Progenitor cell of endocrine pancreas (in vitro differentiated cells): ENCODE results near the gene SCN2A. TPM values are rescaled to one million over a fixed set of nuclear protein-coding genes. Genes with fewer than 3 reads are reported as not detected.
A peak's percentile ranks its signal among the peaks of the same experiment; 100 is the strongest.

Source experiments
- DNase-seq: peaks from one replicate; pipeline ENCODE4 v3.0.0; 2021; ENCODE audit warnings: low spot score; ENCODE audit not compliant: unreplicated experiment
- H3K27ac Mint-ChIP-seq: 2 replicates; pipeline ENCODE4 v1.8.0; 2021; ENCODE audit warnings: mild to moderate bottlenecking, moderate library complexity, mixed read lengths
- H3K27me3 Mint-ChIP-seq: 2 replicates; pipeline ENCODE4 v1.8.0; 2021; ENCODE audit warnings: mixed read lengths
- H3K36me3 Mint-ChIP-seq: 2 replicates; pipeline ENCODE4 v1.8.0; 2022; ENCODE audit warnings: mixed read lengths; ENCODE audit not compliant: insufficient read depth
- H3K4me1 Mint-ChIP-seq: 2 replicates; pipeline ENCODE4 v1.8.0; 2021; ENCODE audit warnings: low read depth, mixed read lengths
- H3K4me3 Mint-ChIP-seq: 2 replicates; pipeline ENCODE4 v1.8.0; 2021; ENCODE audit warnings: low read depth, mild to moderate bottlenecking, moderate library complexity, mixed read lengths
- H3K9me3 Mint-ChIP-seq: 2 replicates; pipeline ENCODE4 v1.8.0; 2021; ENCODE audit warnings: low read depth, mixed read lengths
- total RNA-seq: library from RNA; stranded (reverse); gene quantifications from 2 replicates; pipeline ENCODE4 v1.2.1, GENCODE V29; 2021
- TF ChIP-seq, protein P1 (sequence below): fragments of 200-600 bp; sonication (generic); IDR thresholded peaks from one replicate; pipeline ENCODE4 v1.5.0; 2021; ENCODE audit warnings: antibody characterized with exemption, mild to moderate bottlenecking; ENCODE audit not compliant: unreplicated experiment

The SCN2A gene
- total RNA-seq, 1 donor from 2014 or later = 0.86 TPM

DNA sequence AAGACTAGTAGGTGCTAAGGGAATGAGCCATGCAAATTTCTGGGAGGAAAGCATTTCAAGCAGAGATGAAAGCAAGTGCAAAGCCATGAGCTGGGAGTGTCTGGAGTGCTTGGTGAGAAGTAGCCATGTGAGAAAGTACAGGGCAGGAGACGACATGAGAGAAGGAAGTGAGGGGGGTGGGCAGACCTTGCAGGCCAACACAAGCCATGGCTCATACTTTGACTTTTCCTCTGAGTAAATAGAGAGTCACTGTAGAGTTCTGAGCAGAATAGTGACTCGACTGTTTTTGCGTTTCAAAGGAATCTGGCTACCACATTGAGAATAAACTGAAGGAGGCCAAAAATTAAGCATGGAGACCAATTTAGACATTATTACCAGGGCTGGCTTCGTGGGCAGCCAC, 42.2 kb downstream of the SCN2A start:
- DNase-seq = no peak
- no peak overlapping the region for H3K27ac Mint-ChIP-seq
- TF ChIP-seq, protein P1, sequence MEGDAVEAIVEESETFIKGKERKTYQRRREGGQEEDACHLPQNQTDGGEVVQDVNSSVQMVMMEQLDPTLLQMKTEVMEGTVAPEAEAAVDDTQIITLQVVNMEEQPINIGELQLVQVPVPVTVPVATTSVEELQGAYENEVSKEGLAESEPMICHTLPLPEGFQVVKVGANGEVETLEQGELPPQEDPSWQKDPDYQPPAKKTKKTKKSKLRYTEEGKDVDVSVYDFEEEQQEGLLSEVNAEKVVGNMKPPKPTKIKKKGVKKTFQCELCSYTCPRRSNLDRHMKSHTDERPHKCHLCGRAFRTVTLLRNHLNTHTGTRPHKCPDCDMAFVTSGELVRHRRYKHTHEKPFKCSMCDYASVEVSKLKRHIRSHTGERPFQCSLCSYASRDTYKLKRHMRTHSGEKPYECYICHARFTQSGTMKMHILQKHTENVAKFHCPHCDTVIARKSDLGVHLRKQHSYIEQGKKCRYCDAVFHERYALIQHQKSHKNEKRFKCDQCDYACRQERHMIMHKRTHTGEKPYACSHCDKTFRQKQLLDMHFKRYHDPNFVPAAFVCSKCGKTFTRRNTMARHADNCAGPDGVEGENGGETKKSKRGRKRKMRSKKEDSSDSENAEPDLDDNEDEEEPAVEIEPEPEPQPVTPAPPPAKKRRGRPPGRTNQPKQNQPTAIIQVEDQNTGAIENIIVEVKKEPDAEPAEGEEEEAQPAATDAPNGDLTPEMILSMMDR = no peak
- H3K4me1 Mint-ChIP-seq = peaks cover 6% of the 10 kb centered on the region
- H3K9me3 Mint-ChIP-seq = no peaks in the 10 kb centered on the region
- no peaks in the 10 kb centered on the region for H3K27me3 Mint-ChIP-seq
- H3K36me3 Mint-ChIP-seq = no peaks in the 10 kb centered on the region
- no peak overlapping the region for H3K4me3 Mint-ChIP-seq

GRCh38 chr2:165283342-165283741, 44.1 kb downstream of the SCN2A start:
- Mint-ChIP-seq H3K9me3 (no peaks in the 10 kb centered on the region), H3K4me1 (peaks cover 9% of the 10 kb centered on the region), H3K27ac (no peak overlapping the region), H3K4me3 (no peak overlapping the region), H3K27me3 (no peaks in the 10 kb centered on the region), H3K36me3 (no peaks in the 10 kb centered on the region)
- TF ChIP-seq, protein P1 = no peak
- DNase-seq = no peak

- no peaks in the 10 kb centered on the region for H3K27me3 Mint-ChIP-seq
- TF ChIP-seq, protein P1 = no peak
- H3K9me3 Mint-ChIP-seq = no peaks in the 10 kb centered on the region
- no peak for DNase-seq
- no peak overlapping the region for H3K27ac Mint-ChIP-seq
- peaks cover 2% of the 10 kb centered on the region for H3K4me1 Mint-ChIP-seq
- H3K4me3 Mint-ChIP-seq = no peak overlapping the region
- no peaks in the 10 kb centered on the region for H3K36me3 Mint-ChIP-seq
Measured at GRCh38 chr2:165287094-165287778, 48.0 kb downstream of the SCN2A start.

DNA sequence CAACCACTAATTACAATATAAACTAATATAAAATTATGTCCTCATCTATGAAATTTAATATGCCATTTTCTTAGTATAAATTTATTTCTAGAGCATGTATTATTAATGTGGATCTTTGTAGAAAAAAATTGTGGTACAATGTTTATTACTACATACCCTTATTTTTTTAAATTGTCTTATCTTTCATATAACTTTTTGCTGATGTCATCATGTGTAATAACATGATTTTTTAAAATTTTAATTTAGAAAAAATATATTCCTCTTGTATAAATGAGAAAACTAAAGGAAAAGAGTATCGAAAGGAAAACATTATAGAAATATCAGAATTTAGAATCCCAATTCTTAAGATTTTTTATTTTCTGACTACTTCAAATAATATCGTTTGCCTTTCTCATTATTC, 49.9 kb downstream of the SCN2A start:
- TF ChIP-seq, protein P1 = no peak
- Mint-ChIP-seq H3K9me3 (no peaks in the 10 kb centered on the region), H3K4me3 (no peak overlapping the region), H3K36me3 (no peaks in the 10 kb centered on the region), H3K4me1 (peaks cover 3% of the 10 kb centered on the region), H3K27me3 (no peaks in the 10 kb centered on the region), H3K27ac (no peak overlapping the region)
- DNase-seq = no peak

GRCh38 chr2:165293440-165294420, 54.5 kb downstream of the SCN2A start:
- Mint-ChIP-seq H3K4me3 (peak overlapping the region; percentile 65), H3K9me3 (no peaks in the 10 kb centered on the region), H3K36me3 (no peaks in the 10 kb centered on the region), H3K27ac (no peak overlapping the region), H3K4me1 (peaks cover 2% of the 10 kb centered on the region), H3K27me3 (no peaks in the 10 kb centered on the region)
- peak; percentile 24 for DNase-seq
- TF ChIP-seq, protein P1 = peak; percentile 79
